Tibial nerve (tissue), 4 donors: ENCODE measurements around the gene TLNRD1. TPM values are rescaled to one million over a fixed set of nuclear protein-coding genes. Genes with fewer than 3 reads are reported as not detected.

Source experiments
- DNase-seq, 2 donors: peaks; one replicate each; pipeline ENCODE4 v3.0.0-alpha.2; 2019; ENCODE audit warnings: low spot score in 2 of 2
- H3K27ac ChIP-seq, 4 donors: fragments of 200-600 bp; sonication (generic) in 3 of 4; one replicate each; pipeline ENCODE4 v1.5.1; 2017 to 2019; ENCODE audit warnings: mild to moderate bottlenecking in 1 of 4
- H3K27me3 ChIP-seq, 2 donors: fragments of 200-600 bp; sonication (generic) in 1 of 2; one replicate each; pipeline versions ENCODE4 v1.5.1 to v1.6.0; 2017 to 2019
- H3K36me3 ChIP-seq, 3 donors: fragments of 200-600 bp; sonication (generic); one replicate each; pipeline ENCODE4 v1.5.1; 2018 to 2019
- H3K4me1 ChIP-seq, 4 donors: fragments of 200-600 bp; sonication (generic) in 3 of 4; one replicate each; pipeline ENCODE4 v1.5.1; 2017 to 2019
- H3K4me3 ChIP-seq, 4 donors: fragments of 200-600 bp; sonication (generic) in 3 of 4; one replicate each; pipeline ENCODE4 v1.5.1; 2017 to 2019; ENCODE audit warnings: mild to moderate bottlenecking in 1 of 4, moderate library complexity in 1 of 4
- H3K9me3 ChIP-seq, 4 donors: fragments of 200-600 bp; sonication (generic) in 3 of 4; one replicate each; pipeline ENCODE4 v1.5.1; 2017 to 2019
- CTCF ChIP-seq, 5 experiments: fragments of 200-600 bp in 3 of 5; fragments of 450-650 bp in 2 of 5; sonication (generic) in 3 of 5; IDR thresholded peaks; one replicate each; pipeline ENCODE4 v1.5.1; 2016 to 2019; ENCODE audit warnings: antibody characterized with exemption in 5 of 5, mild to moderate bottlenecking in 3 of 5, moderate library complexity in 2 of 5
- EP300 ChIP-seq, 2 donors: sonication (generic); formaldehyde crosslinking; IDR thresholded peaks; one replicate each; pipeline ENCODE4 v1.6.1; 2017; ENCODE audit warnings: antibody characterized with exemption in 2 of 2, mild to moderate bottlenecking in 1 of 2
- POLR2A ChIP-seq, 2 donors: fragments of 450-650 bp; IDR thresholded peaks; one replicate each; pipeline ENCODE4 v1.6.1; 2017; ENCODE audit warnings: antibody characterized with exemption in 2 of 2, mild to moderate bottlenecking in 2 of 2, moderate library complexity in 2 of 2
- WGBS, 2 donors: methylation state at CpG; one replicate each; pipeline ENCODE4 v1.1.5; 2018; 5-methylcytosine and 5-hydroxymethylcytosine counted together
- total RNA-seq, 4 donors: library from RNA; depleted of rRNA; stranded (reverse); fragments of >200 nt; gene quantifications; one replicate each; pipeline ENCODE4 v1.1.0, GENCODE V29; 2016

The TLNRD1 gene
- total RNA-seq, 4 donors from 2014 or later: 18.8 to 46.5 (median 30.0) TPM

DNA sequence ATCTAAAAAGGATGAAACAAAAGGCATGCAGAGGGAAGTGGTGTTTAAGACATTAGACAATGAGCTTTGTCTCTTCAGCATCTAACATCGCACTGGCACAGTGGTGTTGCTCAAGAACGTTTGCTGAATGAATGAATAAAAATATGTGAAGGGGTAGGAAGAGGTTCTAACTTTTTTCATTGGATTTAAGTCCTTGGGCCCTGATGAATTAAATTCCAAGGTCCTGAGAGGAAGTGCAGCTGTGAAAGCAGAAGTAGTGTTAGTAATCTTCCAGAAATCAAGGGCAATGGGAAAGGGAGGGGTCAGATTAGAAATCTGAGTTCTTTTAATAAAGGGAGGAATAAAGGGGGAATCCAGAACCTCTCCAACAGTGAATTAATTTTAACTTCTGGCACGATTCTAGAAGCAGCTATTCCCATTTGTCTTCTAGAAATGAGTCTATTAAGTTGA is 29.6 kb downstream of the TLNRD1 start:
- Histone ChIP-seq H3K4me1 (peaks cover 0 to 18% (median 2%) of the 10 kb centered on the region in 4 donors), H3K36me3 (no peaks in the 10 kb centered on the region), H3K4me3 (no peak overlapping the region), H3K27me3 (no peaks in the 10 kb centered on the region), H3K27ac (peak overlapping the region in 1 of 4 donors; percentile 4), H3K9me3 (no peaks in the 10 kb centered on the region)
- 35 to 37% methylated on average over 3 of the region's 3 CpGs for WGBS, 2 donors
- TF ChIP-seq POLR2A (IDR thresholded peaks at IDR 0.05) (no peak), EP300 (IDR thresholded peaks at IDR 0.05) (peak in 1 of 2 donors; percentile 20), CTCF (IDR thresholded peaks at IDR 0.05) (no peak)
- no peak for DNase-seq

DNA sequence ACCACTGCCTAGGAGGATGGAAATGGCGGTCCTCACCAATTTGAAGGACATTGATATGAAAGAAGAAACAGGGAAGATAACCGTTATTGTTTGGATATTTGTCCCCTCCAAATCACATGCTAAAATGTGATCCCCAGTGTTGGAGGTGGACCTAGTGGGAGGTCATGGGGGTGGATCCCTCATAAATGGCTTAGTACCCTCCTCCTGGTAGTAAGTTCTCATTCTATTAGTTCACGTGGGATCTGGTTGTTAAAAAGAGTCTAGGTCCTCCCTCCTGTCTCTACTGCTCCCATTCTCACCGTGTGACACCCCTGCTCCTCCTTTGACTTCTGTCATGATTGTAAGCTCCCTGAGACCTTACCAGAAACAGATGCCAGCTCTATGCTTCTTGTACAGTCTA is 30.5 kb downstream of the TLNRD1 start:
- Histone ChIP-seq H3K36me3 (no peaks in the 10 kb centered on the region), H3K4me3 (no peak overlapping the region), H3K27ac (no peak overlapping the region), H3K9me3 (no peaks in the 10 kb centered on the region), H3K4me1 (peaks cover 0 to 14% (median 2%) of the 10 kb centered on the region in 4 donors), H3K27me3 (no peaks in the 10 kb centered on the region)
- DNase-seq: no peak
- no peak for TF ChIP-seq CTCF (IDR thresholded peaks at IDR 0.05)
- no peak for TF ChIP-seq EP300 (IDR thresholded peaks at IDR 0.05)
- no peak for TF ChIP-seq POLR2A (IDR thresholded peaks at IDR 0.05)
- 90 to 94% methylated on average over 4 of the region's 4 CpGs for WGBS, 2 donors

GRCh38 chr15:81032355-81032754 is 31.6 kb downstream of the TLNRD1 start:
- 87 to 93% methylated on average over 4 of the region's 4 CpGs for WGBS, 2 donors
- H3K4me3 ChIP-seq: no peak overlapping the region
- no peak for DNase-seq
- H3K36me3 ChIP-seq: no peaks in the 10 kb centered on the region
- no peak overlapping the region for H3K27ac ChIP-seq
- H3K4me1 ChIP-seq: peaks cover 0 to 11% (median 2%) of the 10 kb centered on the region in 4 donors
- TF ChIP-seq CTCF (IDR thresholded peaks at IDR 0.05) (no peak), POLR2A (IDR thresholded peaks at IDR 0.05) (no peak), EP300 (IDR thresholded peaks at IDR 0.05) (no peak)
- no peaks in the 10 kb centered on the region for H3K9me3 ChIP-seq
- no peaks in the 10 kb centered on the region for H3K27me3 ChIP-seq

DNA sequence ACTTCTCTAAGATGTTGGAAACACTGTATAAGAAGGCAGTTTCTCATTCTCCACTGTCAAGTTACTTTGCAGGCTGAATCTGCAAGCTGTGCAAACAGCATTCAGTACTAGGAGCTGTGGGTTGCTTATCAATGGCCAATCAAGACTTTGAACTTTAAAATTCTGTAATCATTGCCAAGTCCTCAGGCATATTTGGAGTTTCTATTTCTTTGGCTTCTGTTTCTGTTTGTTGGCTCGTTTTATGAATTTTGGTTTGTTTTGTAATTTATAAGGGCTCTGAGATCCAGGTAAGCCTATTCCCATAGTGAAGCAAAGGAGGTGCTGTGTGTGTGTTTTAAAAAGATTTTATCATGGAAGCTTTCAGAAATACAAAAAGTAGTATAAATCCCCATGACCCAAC is 32.1 kb downstream of the TLNRD1 start:
- DNase-seq: no peak
- TF ChIP-seq POLR2A (IDR thresholded peaks at IDR 0.05): no peak
- TF ChIP-seq CTCF (IDR thresholded peaks at IDR 0.05): no peak
- no peak for TF ChIP-seq EP300 (IDR thresholded peaks at IDR 0.05)
- no peak overlapping the region for H3K27ac ChIP-seq
- H3K4me3 ChIP-seq: no peak overlapping the region
- no peaks in the 10 kb centered on the region for H3K36me3 ChIP-seq
- peaks cover 0 to 11% (median 2%) of the 10 kb centered on the region in 4 donors for H3K4me1 ChIP-seq
- WGBS, 2 donors: 29 to 33% methylated on average over 1 of the region's 1 CpG
- H3K9me3 ChIP-seq: no peaks in the 10 kb centered on the region
- H3K27me3 ChIP-seq: no peaks in the 10 kb centered on the region

- no peaks in the 10 kb centered on the region for H3K9me3 ChIP-seq
- no peak overlapping the region for H3K27ac ChIP-seq
- peaks cover 0 to 11% (median 2%) of the 10 kb centered on the region in 4 donors for H3K4me1 ChIP-seq
- H3K27me3 ChIP-seq: no peaks in the 10 kb centered on the region
- no peak overlapping the region for H3K4me3 ChIP-seq
- 15 to 26% methylated on average over 2 of the region's 2 CpGs for WGBS, 2 donors
- no peaks in the 10 kb centered on the region for H3K36me3 ChIP-seq
- DNase-seq: no peak
- TF ChIP-seq CTCF (IDR thresholded peaks at IDR 0.05) (no peak), POLR2A (IDR thresholded peaks at IDR 0.05) (no peak), EP300 (IDR thresholded peaks at IDR 0.05) (no peak)
Observed at GRCh38 chr15:81033508-81033907, 32.8 kb downstream of the TLNRD1 start.
